Measurements from ENCODE around the gene SLC30A9.

DNA sequence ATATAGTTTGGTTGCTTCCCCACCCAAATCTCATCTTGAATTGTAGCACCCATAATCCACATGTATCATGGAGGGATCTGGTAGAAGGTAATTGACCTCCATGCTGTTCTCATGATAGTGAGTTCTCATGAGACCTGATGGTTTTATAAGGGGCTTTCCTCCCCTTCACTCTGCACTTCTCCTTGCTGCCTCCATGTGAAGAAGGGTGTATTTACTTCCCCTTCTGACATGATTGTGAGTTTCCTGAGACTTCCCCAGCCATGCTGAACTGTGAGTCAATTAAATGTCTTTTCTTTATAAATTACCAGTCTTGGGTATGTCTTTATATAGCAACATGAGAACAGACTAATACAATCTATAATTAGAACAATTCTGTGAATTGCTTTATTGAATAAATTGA is 20.7 kb upstream of the SLC30A9 start:
- TF ChIP-seq, protein P1, sequence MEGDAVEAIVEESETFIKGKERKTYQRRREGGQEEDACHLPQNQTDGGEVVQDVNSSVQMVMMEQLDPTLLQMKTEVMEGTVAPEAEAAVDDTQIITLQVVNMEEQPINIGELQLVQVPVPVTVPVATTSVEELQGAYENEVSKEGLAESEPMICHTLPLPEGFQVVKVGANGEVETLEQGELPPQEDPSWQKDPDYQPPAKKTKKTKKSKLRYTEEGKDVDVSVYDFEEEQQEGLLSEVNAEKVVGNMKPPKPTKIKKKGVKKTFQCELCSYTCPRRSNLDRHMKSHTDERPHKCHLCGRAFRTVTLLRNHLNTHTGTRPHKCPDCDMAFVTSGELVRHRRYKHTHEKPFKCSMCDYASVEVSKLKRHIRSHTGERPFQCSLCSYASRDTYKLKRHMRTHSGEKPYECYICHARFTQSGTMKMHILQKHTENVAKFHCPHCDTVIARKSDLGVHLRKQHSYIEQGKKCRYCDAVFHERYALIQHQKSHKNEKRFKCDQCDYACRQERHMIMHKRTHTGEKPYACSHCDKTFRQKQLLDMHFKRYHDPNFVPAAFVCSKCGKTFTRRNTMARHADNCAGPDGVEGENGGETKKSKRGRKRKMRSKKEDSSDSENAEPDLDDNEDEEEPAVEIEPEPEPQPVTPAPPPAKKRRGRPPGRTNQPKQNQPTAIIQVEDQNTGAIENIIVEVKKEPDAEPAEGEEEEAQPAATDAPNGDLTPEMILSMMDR (optimal IDR thresholded peaks at IDR 0.05 in 1 of 3, IDR thresholded peaks at IDR 0.05 in 1 of 3, conservative IDR thresholded peaks at IDR 0.05 in 1 of 3; ENCODE audit: extremely low read depth in 1 of 3, insufficient read depth in 2 of 3, low read length in 3 of 3): no peak
- TF ChIP-seq EZH2 (IDR thresholded peaks at IDR 0.05; ENCODE audit: low read length): no peak

All from keratinocyte (primary cell).